Islet of Langerhans (tissue), 1 donor: ENCODE results near the gene CTSA.
"Not testable (repeated sequence)": the region's sequence is repeated elsewhere in the genome, so short reads cannot be mapped to it uniquely, and the experiment has no call there.

Experiments used
- FAIRE-seq: peaks from one replicate; lab custom pipeline; 2011; peaks lifted over from hg19 to GRCh38; lab: Jason Lieb, UNC

Gene CTSA

GRCh38 chr20:45897289-45897688, 6.2 kb downstream of the CTSA start:
- FAIRE-seq = no peak

- no peak for FAIRE-seq
Measured at GRCh38 chr20:45897692-45898091, 6.6 kb downstream of the CTSA start.

- no peak for FAIRE-seq
Measured at GRCh38 chr20:45898285-45898684, 7.2 kb downstream of the CTSA start.

- FAIRE-seq = no peak
Measured at GRCh38 chr20:45899046-45899835, 8.1 kb downstream of the CTSA start.

- not testable (repeated sequence) for FAIRE-seq
Measured at GRCh38 chr20:45901332-45901731, 10.2 kb downstream of the CTSA start.

GRCh38 chr20:45902199-45902701, 11.1 kb downstream of the CTSA start:
- no peak for FAIRE-seq

- no peak for FAIRE-seq
Measured at GRCh38 chr20:45904583-45905504, 13.7 kb downstream of the CTSA start.

- no peak for FAIRE-seq
Measured at GRCh38 chr20:45905505-45906079, 14.5 kb downstream of the CTSA start.

- FAIRE-seq = no peak
Measured at GRCh38 chr20:45907219-45907948, 16.2 kb downstream of the CTSA start.

GRCh38 chr20:45908084-45908483, 16.9 kb downstream of the CTSA start:
- no peak for FAIRE-seq

- FAIRE-seq = no peak
Measured at GRCh38 chr20:45909336-45909808, 18.2 kb downstream of the CTSA start.

GRCh38 chr20:45909817-45910669, 18.9 kb downstream of the CTSA start:
- FAIRE-seq = no peak

GRCh38 chr20:45910670-45911485, 19.7 kb downstream of the CTSA start:
- no peak for FAIRE-seq

GRCh38 chr20:45911486-45912343, 20.6 kb downstream of the CTSA start, which contains the start of gene PLTP:
TSS of gene PLTP (minus strand) at chr20:45912155. CDS start at chr20:45911452, 703 bp downstream.
- FAIRE-seq = no peak

GRCh38 chr20:45912344-45912682, 21.2 kb downstream of the CTSA start:
- FAIRE-seq = no peak

- no peak for FAIRE-seq
Measured at GRCh38 chr20:45913116-45913515, 22.0 kb downstream of the CTSA start.

GRCh38 chr20:45917790-45918141, 26.6 kb downstream of the CTSA start:
- FAIRE-seq = no peak

- no peak for FAIRE-seq
Measured at GRCh38 chr20:45918182-45918737, 27.1 kb downstream of the CTSA start.
